Right renal pelvis (tissue), 4 donors: ENCODE data around the gene ZNF581. TPM values are rescaled to one million over a fixed set of nuclear protein-coding genes. Genes with fewer than 3 reads are reported as not detected.

Experiments
- DNase-seq, 4 donors: peaks; one replicate each; pipeline ENCODE4 v3.0.0-alpha.2; 2013; ENCODE audit warnings: low read depth in 4 of 4, low spot score in 3 of 4, missing footprints in 1 of 4
- polyA plus RNA-seq, 4 donors: library from polyadenylated mRNA; unstranded; fragments of 120-200 nt; gene quantifications; one replicate each; pipeline ENCODE4 v1.2.1, GENCODE V29; 2013; ENCODE audit not compliant: insufficient read length in 4 of 4

Gene ZNF581
- polyA plus RNA-seq, 4 donors: 24.0 to 35.7 (median 25.6) TPM

- no peak for DNase-seq
Measured at GRCh38 chr19:55646889-55647731, 3.7 kb downstream of the ZNF581 start.

GRCh38 chr19:55647732-55648584 lies 4.5 kb downstream of the ZNF581 start, which contains the start of gene CCDC106:
Gene CCDC106, plus strand, starts transcription at chr19:55648212. Its CDS starts 835 bp downstream, at chr19:55649047.
- peak in 2 of 4 donors; percentile 62 to 78 for DNase-seq

- no peak for DNase-seq
Measured at GRCh38 chr19:55648585-55649267, 5.3 kb downstream of the ZNF581 start.

- no peak for DNase-seq
Measured at GRCh38 chr19:55649268-55650125, 6.0 kb downstream of the ZNF581 start.

GRCh38 chr19:55650126-55650557 lies 6.7 kb downstream of the ZNF581 start:
- DNase-seq: no peak

GRCh38 chr19:55650602-55651230 lies 7.3 kb downstream of the ZNF581 start:
- no peak for DNase-seq

GRCh38 chr19:55651236-55651635 lies 7.8 kb downstream of the ZNF581 start:
- no peak for DNase-seq

- DNase-seq: no peak
Measured at GRCh38 chr19:55652311-55653128, 9.1 kb downstream of the ZNF581 start.

- DNase-seq: peak; percentile 98 to 100 (median 99)
Measured at GRCh38 chr19:55653651-55654322, 10.3 kb downstream of the ZNF581 start.

GRCh38 chr19:55654323-55654867 lies 10.9 kb downstream of the ZNF581 start:
- DNase-seq: peak; percentile 98 to 100 (median 100)

- peak in 3 of 4 donors; percentile 88 to 95 (median 90) for DNase-seq
Measured at GRCh38 chr19:55654868-55655647, 11.6 kb downstream of the ZNF581 start, which contains the start of gene U2AF2. Gene U2AF2, plus strand, starts transcription at chr19:55655035. Its CDS starts 70 bp downstream, at chr19:55655105.

- DNase-seq: no peak
Measured at GRCh38 chr19:55655648-55656040, 12.2 kb downstream of the ZNF581 start.

- DNase-seq: no peak
Measured at GRCh38 chr19:55656552-55656951, 13.1 kb downstream of the ZNF581 start.

- DNase-seq: no peak
Measured at GRCh38 chr19:55656988-55657747, 13.7 kb downstream of the ZNF581 start.

- no peak for DNase-seq
Measured at GRCh38 chr19:55658846-55659459, 15.5 kb downstream of the ZNF581 start.

- no peak for DNase-seq
Measured at GRCh38 chr19:55659822-55660221, 16.4 kb downstream of the ZNF581 start.
